ENCODE results near the gene TPK1. TPM values are rescaled to one million over a fixed set of nuclear protein-coding genes. Genes with fewer than 3 reads are reported as not detected.

TPK1 gene
- total and polyA plus RNA-seq, 2 of the 8 experiments (the other 6 are each of a cell fraction or from before 2014, with no cell fraction given), result 1.9 to 2.7 TPM

DNA sequence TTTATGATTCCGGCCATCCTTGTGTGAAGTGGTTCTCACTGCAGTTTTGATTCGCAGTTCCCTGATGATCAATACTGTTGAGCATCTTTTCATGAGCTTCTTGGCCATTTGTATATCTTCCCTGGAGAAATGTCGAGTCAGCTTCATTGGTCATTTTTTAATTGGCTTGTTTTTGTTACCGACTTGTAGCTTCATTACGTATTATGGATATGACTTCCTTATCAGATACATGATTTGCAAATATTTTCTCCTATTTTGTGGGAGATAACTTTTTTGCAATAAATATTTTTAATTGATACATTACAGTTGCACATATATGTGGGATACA, 27.4 kb upstream of the TPK1 start:
- H3K23me2 ChIP-seq (ENCODE audit: low read depth, low read length), result no peaks in the 10 kb centered on the region
- no peak overlapping the region for H2BK15ac ChIP-seq (ENCODE audit: low read length)
- H3K56ac ChIP-seq (replicated peaks; ENCODE audit: insufficient read length, low read depth, low read length), result no peak overlapping the region
- no peaks in the 10 kb centered on the region for H3K4me1 ChIP-seq (replicated peaks in 1 of 4; ENCODE audit: control insufficient read depth in 3 of 4, insufficient read depth in 4 of 4, low read length in 3 of 4)
- no peak overlapping the region for H3K23ac ChIP-seq (ENCODE audit: insufficient read length)
- no peak overlapping the region for H2BK12ac ChIP-seq (ENCODE audit: low read depth, low read length)
- FAIRE-seq (no peak), DNase-seq (ENCODE audit: low read depth in 1 of 2, low spot score in 2 of 2) (no peak)
- H2BK20ac ChIP-seq (ENCODE audit: low read length), result no peak overlapping the region
- WGBS, 2 experiments (ENCODE audit: extremely low coverage in 1 of 2, insufficient coverage in 1 of 2, insufficient read length in 1 of 2, insufficient replicate concordance in 2 of 2, low coverage in 1 of 2, low lambda C conversion rate in 2 of 2, missing lambda C conversion rate in 1 of 2), result 71% methylated on average over 5 of the region's 5 CpGs; no CpG with 5 or more reads in 1 of the 2 experiments
- no peak overlapping the region for H3K4me3 ChIP-seq (ENCODE audit: extremely low read depth in 1 of 4, insufficient read depth in 2 of 4, low read depth in 3 of 4, low read length in 4 of 4)
- H4K91ac ChIP-seq (replicated peaks; ENCODE audit: insufficient read length, low read length), result no peak overlapping the region
- no peak overlapping the region for H3K9ac ChIP-seq (replicated peaks in 1 of 4; ENCODE audit: extremely low read depth in 1 of 4, low read depth in 3 of 4, low read length in 3 of 4)
- no peak overlapping the region for H3K14ac ChIP-seq (ENCODE audit: insufficient read length)
- no peak overlapping the region for H3K4me2 ChIP-seq (ENCODE audit: insufficient read depth in 1 of 2, low read depth in 2 of 2, low read length in 2 of 2)
- no peaks in the 10 kb centered on the region for H3K9me3 ChIP-seq (ENCODE audit: insufficient read depth in 2 of 2, low read depth in 1 of 2, low read length in 1 of 2)
- H3K27ac ChIP-seq (ENCODE audit: low read depth, low read length), result no peak overlapping the region
- H2AK5ac ChIP-seq (ENCODE audit: low read depth, low read length), result no peak overlapping the region
- TF ChIP-seq BCL11A (IDR thresholded peaks at IDR 0.05; ENCODE audit: low read depth in 2 of 2, low read length in 2 of 2), result no peak
- TF ChIP-seq RBBP5 (IDR thresholded peaks at IDR 0.05; ENCODE audit: borderline replicate concordance, low read depth, low read length), result no peak
- TF ChIP-seq KDM1A (IDR thresholded peaks at IDR 0.05; ENCODE audit: borderline replicate concordance, low read length), result no peak
- TF ChIP-seq SP1 (IDR thresholded peaks at IDR 0.05; ENCODE audit: low read depth, low read length), result no peak
- TF ChIP-seq SUZ12 (IDR thresholded peaks at IDR 0.05; ENCODE audit: low read length), result no peak
- TF ChIP-seq, protein P1, sequence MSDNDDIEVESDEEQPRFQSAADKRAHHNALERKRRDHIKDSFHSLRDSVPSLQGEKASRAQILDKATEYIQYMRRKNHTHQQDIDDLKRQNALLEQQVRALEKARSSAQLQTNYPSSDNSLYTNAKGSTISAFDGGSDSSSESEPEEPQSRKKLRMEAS (IDR thresholded peaks at IDR 0.05), result no peak
- H2AFZ ChIP-seq (ENCODE audit: low read length), result no peak overlapping the region
- no peaks in the 10 kb centered on the region for H3K79me1 ChIP-seq (ENCODE audit: low read depth, low read length)
- H3K36me3 ChIP-seq (ENCODE audit: control insufficient read depth in 2 of 4, insufficient read depth in 4 of 4, low read length in 3 of 4), result no peaks in the 10 kb centered on the region
- no peaks in the 10 kb centered on the region for H4K20me1 ChIP-seq (replicated peaks in 1 of 2; ENCODE audit: control insufficient read depth in 1 of 2, insufficient read depth in 2 of 2, low read length in 2 of 2)
- no peak overlapping the region for H2BK120ac ChIP-seq (replicated peaks; ENCODE audit: low read depth, low read length)
- H3K27me3 ChIP-seq (replicated peaks in 1 of 4; ENCODE audit: control insufficient read depth in 3 of 4, extremely low read depth in 1 of 4, insufficient read depth in 3 of 4, low read length in 3 of 4), result no peaks in the 10 kb centered on the region
- H4K8ac ChIP-seq (ENCODE audit: extremely low read depth, insufficient read depth, low read length), result no peak overlapping the region
- H3K79me2 ChIP-seq (ENCODE audit: control insufficient read depth in 1 of 2, insufficient read depth in 2 of 2, low read length in 2 of 2), result no peaks in the 10 kb centered on the region
- H3K4ac ChIP-seq (replicated peaks; ENCODE audit: insufficient read length, low read depth, low read length), result no peak overlapping the region
- ChIA-PET POLR2A (ENCODE audit: partially characterized antibody) (no interaction called here), CTCF (ENCODE audit: partially characterized antibody) (interaction anchor here (1.1 to 1.6 kb wide), 2 partner anchors 9 to 986 kb away, joined by 3 to 4 read pairs; no protein-coding TSS in a partner anchor)
- H4K5ac ChIP-seq (ENCODE audit: insufficient read length, low read depth, low read length), result no peak overlapping the region
- H3K18ac ChIP-seq (ENCODE audit: extremely low read depth, low read length), result no peak overlapping the region
- H2BK5ac ChIP-seq (ENCODE audit: low read depth, low read length), result no peak overlapping the region

Data from H1 (cell line).